ENCODE data around the gene USP47. TPM values are rescaled to one million over a fixed set of nuclear protein-coding genes. Genes with fewer than 3 reads are reported as not detected.
A peak's percentile ranks its signal among the peaks of the same experiment; 100 is the strongest.

Gene USP47
- polyA plus RNA-seq, 3 donors from 2014 or later, result 36.3 to 72.4 (median 43.5) TPM

GRCh38 chr11:11864803-11865202 lies 23.0 kb downstream of the USP47 start:
- peaks cover 67 to 91% of the 10 kb centered on the region in 2 donors for H3K4me1 Mint-ChIP-seq
- H3K27me3 Mint-ChIP-seq (ENCODE audit: low read depth in 3 of 3), result peaks cover 0 to 2% (median 0%) of the 10 kb centered on the region in 3 donors
- H3K9me3 Mint-ChIP-seq, result no peaks in the 10 kb centered on the region
- DNase-seq, result no peak
- peak overlapping the region; percentile 46 to 80 (median 68) for H3K27ac Mint-ChIP-seq
- peak overlapping the region; percentile 29 to 75 (median 63) for H3K4me3 Mint-ChIP-seq
- peaks cover 0 to 6% (median 0%) of the 10 kb centered on the region in 3 donors for H3K36me3 Mint-ChIP-seq

DNA sequence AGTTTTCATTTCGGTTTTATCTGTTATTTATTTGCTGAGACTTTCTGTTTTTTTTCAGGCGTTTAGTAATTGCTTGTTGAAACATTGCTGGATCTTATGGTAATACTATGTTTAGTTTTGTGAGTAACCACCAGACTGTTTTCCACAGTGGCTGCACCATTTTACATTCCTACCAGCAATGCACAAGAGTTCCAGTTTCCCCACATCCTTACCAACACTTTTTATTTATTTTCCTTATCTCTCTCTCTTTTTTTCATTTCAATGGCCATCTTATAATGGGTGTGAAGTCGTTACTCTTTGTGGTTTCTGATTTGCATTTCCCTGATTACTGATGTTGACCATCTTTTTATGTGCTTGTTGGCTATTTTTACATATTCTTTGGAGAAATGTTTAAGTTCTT lies 23.7 kb downstream of the USP47 start:
- H3K4me1 Mint-ChIP-seq, result peaks cover 68 to 91% of the 10 kb centered on the region in 2 donors
- H3K4me3 Mint-ChIP-seq, result peak overlapping the region; percentile 29 to 75 (median 63)
- H3K36me3 Mint-ChIP-seq, result peaks cover 0 to 6% (median 0%) of the 10 kb centered on the region in 3 donors
- no peaks in the 10 kb centered on the region for H3K9me3 Mint-ChIP-seq
- no peak for DNase-seq
- H3K27me3 Mint-ChIP-seq (ENCODE audit: low read depth in 3 of 3), result peaks cover 0 to 2% (median 0%) of the 10 kb centered on the region in 3 donors
- peak overlapping the region; percentile 46 to 80 (median 68) for H3K27ac Mint-ChIP-seq

DNA sequence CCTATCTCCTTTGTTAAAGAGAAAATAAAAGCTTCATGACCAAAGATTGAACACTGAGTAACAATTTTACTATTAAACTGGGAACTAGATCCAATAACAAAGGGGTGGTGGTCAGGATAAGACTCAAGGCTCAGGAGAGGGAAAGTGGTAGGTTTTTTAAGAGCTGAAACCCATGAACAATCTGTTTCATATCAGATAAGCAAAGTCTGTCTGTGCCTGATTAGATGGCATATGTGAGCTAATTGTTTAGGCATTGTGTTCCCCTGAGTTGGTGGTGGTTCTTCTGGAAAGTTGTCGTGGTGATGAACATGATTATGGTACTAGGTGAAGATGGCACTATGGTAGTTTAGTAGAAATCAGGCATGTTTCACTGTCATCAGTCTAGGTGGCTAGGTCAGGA lies 24.4 kb downstream of the USP47 start:
- DNase-seq, result no peak
- Mint-ChIP-seq H3K36me3 (peaks cover 0 to 6% (median 0%) of the 10 kb centered on the region in 3 donors), H3K27ac (peak overlapping the region in 4 of 6 donors; percentile 14 to 77 (median 52)), H3K4me1 (peaks cover 70 to 91% of the 10 kb centered on the region in 2 donors), H3K27me3 (ENCODE audit: low read depth in 3 of 3) (peaks cover 0 to 2% (median 0%) of the 10 kb centered on the region in 3 donors), H3K4me3 (peak overlapping the region; percentile 19 to 75 (median 48)), H3K9me3 (no peaks in the 10 kb centered on the region)

DNA sequence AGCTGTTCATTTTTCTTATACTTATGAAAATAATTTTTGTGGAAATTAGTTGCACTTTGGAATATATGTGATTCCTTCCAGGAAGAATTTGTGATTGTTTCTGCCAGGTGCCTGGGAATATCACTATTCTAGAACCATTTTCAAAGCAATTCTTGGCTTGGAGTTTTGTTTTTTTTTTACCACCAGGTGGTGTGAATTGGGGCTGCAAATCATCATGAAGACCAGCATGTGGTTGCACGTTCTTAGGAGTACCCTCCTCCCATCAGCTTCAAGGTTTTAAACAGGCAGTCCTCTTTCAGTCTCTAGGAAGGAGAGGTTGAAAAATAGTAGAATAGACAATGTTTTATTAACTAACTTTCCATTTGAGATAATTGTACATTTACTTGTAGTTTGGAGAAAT lies 25.9 kb downstream of the USP47 start:
- H3K9me3 Mint-ChIP-seq, result no peaks in the 10 kb centered on the region
- no peak for DNase-seq
- peak overlapping the region in 1 of 6 donors; percentile 39 for H3K27ac Mint-ChIP-seq
- H3K27me3 Mint-ChIP-seq (ENCODE audit: low read depth in 3 of 3), result peaks cover 0 to 4% (median 0%) of the 10 kb centered on the region in 3 donors
- peak overlapping the region in 2 of 5 donors; percentile 19 to 41 for H3K4me3 Mint-ChIP-seq
- peaks cover 76 to 93% of the 10 kb centered on the region in 2 donors for H3K4me1 Mint-ChIP-seq
- H3K36me3 Mint-ChIP-seq, result peaks cover 0 to 6% (median 0%) of the 10 kb centered on the region in 3 donors

GRCh38 chr11:11871991-11872401 lies 30.2 kb downstream of the USP47 start:
- peak overlapping the region; percentile 0 to 71 (median 57) for H3K4me3 Mint-ChIP-seq
- no peaks in the 10 kb centered on the region for H3K9me3 Mint-ChIP-seq
- DNase-seq, result no peak
- peaks cover 0 to 2% (median 2%) of the 10 kb centered on the region in 3 donors for H3K27me3 Mint-ChIP-seq (ENCODE audit: low read depth in 3 of 3)
- H3K27ac Mint-ChIP-seq, result peak overlapping the region; percentile 2 to 75 (median 36)
- peaks cover 68 to 97% of the 10 kb centered on the region in 2 donors for H3K4me1 Mint-ChIP-seq
- peaks cover 0 to 6% (median 0%) of the 10 kb centered on the region in 3 donors for H3K36me3 Mint-ChIP-seq

DNA sequence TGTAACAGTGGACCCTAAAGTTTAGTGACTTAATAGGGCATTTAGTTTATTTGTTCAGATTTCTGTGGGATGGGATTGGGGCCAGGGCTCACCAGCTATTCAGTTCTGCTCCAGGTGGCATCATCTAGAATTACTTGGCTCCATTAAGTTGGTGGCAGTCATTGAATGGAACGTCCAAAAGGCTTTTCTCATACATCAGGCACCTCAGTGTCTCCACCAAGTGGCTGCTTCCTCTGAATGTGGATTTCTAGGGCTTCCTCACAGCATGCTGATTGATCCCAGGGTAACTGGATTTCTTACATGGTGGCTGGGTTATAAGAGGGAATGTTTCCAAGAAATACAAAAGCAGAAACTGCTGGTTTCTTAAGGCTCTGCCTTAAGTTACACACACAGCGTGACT lies 34.7 kb downstream of the USP47 start:
- peaks cover 47 to 92% of the 10 kb centered on the region in 2 donors for H3K4me1 Mint-ChIP-seq
- no peak for DNase-seq
- no peaks in the 10 kb centered on the region for H3K9me3 Mint-ChIP-seq
- no peaks in the 10 kb centered on the region for H3K36me3 Mint-ChIP-seq
- no peak overlapping the region for H3K4me3 Mint-ChIP-seq
- peaks cover 0 to 5% (median 4%) of the 10 kb centered on the region in 3 donors for H3K27me3 Mint-ChIP-seq (ENCODE audit: low read depth in 3 of 3)
- H3K27ac Mint-ChIP-seq, result peak overlapping the region in 2 of 6 donors; percentile 24 to 53

GRCh38 chr11:11880179-11880578 lies 38.4 kb downstream of the USP47 start:
- Mint-ChIP-seq H3K27ac (no peak overlapping the region), H3K36me3 (peaks cover 6 to 10% (median 6%) of the 10 kb centered on the region in 3 donors), H3K27me3 (ENCODE audit: low read depth in 3 of 3) (peaks cover 0 to 5% (median 4%) of the 10 kb centered on the region in 3 donors), H3K4me1 (peaks cover 56 to 92% of the 10 kb centered on the region in 2 donors), H3K4me3 (no peak overlapping the region), H3K9me3 (no peaks in the 10 kb centered on the region)
- DNase-seq, result no peak

DNA sequence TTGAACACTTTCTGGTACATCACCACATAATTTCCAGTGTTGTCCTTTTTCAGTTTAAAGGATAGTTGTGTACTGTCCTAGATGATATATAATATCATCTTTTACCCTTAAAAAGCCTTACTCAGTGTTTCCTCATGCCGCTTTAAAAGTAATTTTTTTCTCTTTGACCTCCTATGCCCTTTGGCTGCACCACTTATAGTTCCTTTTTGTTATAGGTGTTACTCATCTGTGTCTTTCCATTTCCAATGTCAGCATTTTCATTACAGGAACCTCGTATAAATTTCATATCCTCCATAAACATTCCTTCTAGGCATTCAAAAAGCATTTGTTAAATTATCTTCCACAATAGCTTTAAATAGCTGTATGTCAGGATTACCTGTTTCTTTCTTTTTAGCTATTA lies 40.8 kb downstream of the USP47 start:
- H3K27me3 Mint-ChIP-seq (ENCODE audit: low read depth in 3 of 3), result peaks cover 3 to 6% (median 4%) of the 10 kb centered on the region in 3 donors
- H3K27ac Mint-ChIP-seq, result peak overlapping the region in 4 of 6 donors; percentile 14 to 87 (median 58)
- no peak for DNase-seq
- H3K4me1 Mint-ChIP-seq, result peaks cover 52 to 88% of the 10 kb centered on the region in 2 donors
- H3K36me3 Mint-ChIP-seq, result peaks cover 26 to 29% (median 27%) of the 10 kb centered on the region in 3 donors
- H3K9me3 Mint-ChIP-seq, result no peaks in the 10 kb centered on the region
- no peak overlapping the region for H3K4me3 Mint-ChIP-seq

- Mint-ChIP-seq H3K4me3 (peak overlapping the region; percentile 37 to 88 (median 69)), H3K36me3 (peaks cover 33 to 40% (median 39%) of the 10 kb centered on the region in 3 donors), H3K4me1 (peaks cover 47 to 84% of the 10 kb centered on the region in 2 donors), H3K27me3 (ENCODE audit: low read depth in 3 of 3) (peaks cover 2 to 8% (median 3%) of the 10 kb centered on the region in 3 donors), H3K27ac (peak overlapping the region; percentile 16 to 95 (median 88)), H3K9me3 (no peaks in the 10 kb centered on the region)
- DNase-seq, result no peak
These were observed 42.6 kb downstream of the USP47 start for GRCh38 chr11:11884351-11884750.

GRCh38 chr11:11884774-11885481 lies 43.2 kb downstream of the USP47 start:
- Mint-ChIP-seq H3K27ac (peak overlapping the region; percentile 80 to 95 (median 90)), H3K9me3 (no peaks in the 10 kb centered on the region), H3K4me1 (peaks cover 47 to 84% of the 10 kb centered on the region in 2 donors), H3K27me3 (ENCODE audit: low read depth in 3 of 3) (peaks cover 2 to 8% (median 3%) of the 10 kb centered on the region in 3 donors), H3K4me3 (peak overlapping the region; percentile 66 to 88 (median 73)), H3K36me3 (peaks cover 33 to 40% (median 39%) of the 10 kb centered on the region in 3 donors)
- peak; percentile 53 to 63 (median 55) for DNase-seq

GRCh38 chr11:11894486-11894885 lies 52.7 kb downstream of the USP47 start:
- H3K36me3 Mint-ChIP-seq, result peaks cover 0 to 12% (median 10%) of the 10 kb centered on the region in 3 donors
- no peaks in the 10 kb centered on the region for H3K9me3 Mint-ChIP-seq
- H3K4me3 Mint-ChIP-seq, result no peak overlapping the region
- no peaks in the 10 kb centered on the region for H3K27me3 Mint-ChIP-seq (ENCODE audit: low read depth in 3 of 3)
- no peak for DNase-seq
- peaks cover 15 to 64% of the 10 kb centered on the region in 2 donors for H3K4me1 Mint-ChIP-seq
- no peak overlapping the region for H3K27ac Mint-ChIP-seq

- H3K4me1 Mint-ChIP-seq, result peaks cover 17 to 56% of the 10 kb centered on the region in 2 donors
- H3K27ac Mint-ChIP-seq, result peak overlapping the region in 3 of 6 donors; percentile 41 to 64 (median 59)
- no peaks in the 10 kb centered on the region for H3K27me3 Mint-ChIP-seq (ENCODE audit: low read depth in 3 of 3)
- no peaks in the 10 kb centered on the region for H3K9me3 Mint-ChIP-seq
- H3K4me3 Mint-ChIP-seq, result no peak overlapping the region
- peaks cover 0 to 17% (median 10%) of the 10 kb centered on the region in 3 donors for H3K36me3 Mint-ChIP-seq
- no peak for DNase-seq
These were observed 53.9 kb downstream of the USP47 start for GRCh38 chr11:11895672-11896071.

- no peaks in the 10 kb centered on the region for H3K9me3 Mint-ChIP-seq
- peak overlapping the region in 5 of 6 donors; percentile 25 to 62 (median 59) for H3K27ac Mint-ChIP-seq
- H3K27me3 Mint-ChIP-seq (ENCODE audit: low read depth in 3 of 3), result no peaks in the 10 kb centered on the region
- H3K4me3 Mint-ChIP-seq, result no peak overlapping the region
- H3K4me1 Mint-ChIP-seq, result peaks cover 11 to 46% of the 10 kb centered on the region in 2 donors
- H3K36me3 Mint-ChIP-seq, result peaks cover 0 to 14% (median 2%) of the 10 kb centered on the region in 3 donors
- DNase-seq, result no peak
These were observed 56.9 kb downstream of the USP47 start for GRCh38 chr11:11898648-11899047.

- Mint-ChIP-seq H3K4me3 (no peak overlapping the region), H3K4me1 (peaks cover 11 to 44% of the 10 kb centered on the region in 2 donors), H3K36me3 (peaks cover 0 to 21% (median 3%) of the 10 kb centered on the region in 3 donors), H3K27me3 (ENCODE audit: low read depth in 3 of 3) (no peaks in the 10 kb centered on the region), H3K9me3 (no peaks in the 10 kb centered on the region), H3K27ac (peak overlapping the region in 3 of 6 donors; percentile 7 to 56 (median 30))
- DNase-seq, result no peak
These were observed 57.6 kb downstream of the USP47 start for GRCh38 chr11:11899401-11899800.

All from immature natural killer cell (primary cell).